ENCODE data around the gene SMCO3. TPM values are rescaled to one million over a fixed set of nuclear protein-coding genes. Genes with fewer than 3 reads are reported as not detected.
A peak's percentile ranks its signal among the peaks of the same experiment; 100 is the strongest.

Gene SMCO3
- total RNA-seq, 1 donor from 2014 or later: 2.1 TPM

DNA sequence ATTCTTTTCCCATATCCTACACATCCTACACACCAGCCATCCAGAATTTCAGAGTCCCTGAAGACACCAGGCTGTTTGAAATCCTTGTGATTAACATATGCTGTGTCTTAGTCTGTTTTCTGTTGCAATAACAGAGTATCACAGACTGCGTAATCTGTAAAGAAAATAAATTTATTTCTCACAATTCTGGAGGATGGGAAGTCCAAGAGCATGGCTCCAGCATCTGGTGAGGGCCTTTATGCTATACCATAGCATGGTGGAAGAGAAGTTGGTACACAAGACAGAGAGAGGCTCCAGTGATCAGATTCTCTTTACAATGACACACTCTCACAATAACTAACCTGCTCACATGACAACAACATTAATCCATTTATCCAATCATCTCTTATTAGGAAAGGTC lies 25.3 kb upstream of the SMCO3 start:
- peaks cover 4 to 30% of the 10 kb centered on the region in 2 donors for H3K4me1 ChIP-seq
- H3K36me3 ChIP-seq: no peaks in the 10 kb centered on the region
- TF ChIP-seq, protein P1, sequence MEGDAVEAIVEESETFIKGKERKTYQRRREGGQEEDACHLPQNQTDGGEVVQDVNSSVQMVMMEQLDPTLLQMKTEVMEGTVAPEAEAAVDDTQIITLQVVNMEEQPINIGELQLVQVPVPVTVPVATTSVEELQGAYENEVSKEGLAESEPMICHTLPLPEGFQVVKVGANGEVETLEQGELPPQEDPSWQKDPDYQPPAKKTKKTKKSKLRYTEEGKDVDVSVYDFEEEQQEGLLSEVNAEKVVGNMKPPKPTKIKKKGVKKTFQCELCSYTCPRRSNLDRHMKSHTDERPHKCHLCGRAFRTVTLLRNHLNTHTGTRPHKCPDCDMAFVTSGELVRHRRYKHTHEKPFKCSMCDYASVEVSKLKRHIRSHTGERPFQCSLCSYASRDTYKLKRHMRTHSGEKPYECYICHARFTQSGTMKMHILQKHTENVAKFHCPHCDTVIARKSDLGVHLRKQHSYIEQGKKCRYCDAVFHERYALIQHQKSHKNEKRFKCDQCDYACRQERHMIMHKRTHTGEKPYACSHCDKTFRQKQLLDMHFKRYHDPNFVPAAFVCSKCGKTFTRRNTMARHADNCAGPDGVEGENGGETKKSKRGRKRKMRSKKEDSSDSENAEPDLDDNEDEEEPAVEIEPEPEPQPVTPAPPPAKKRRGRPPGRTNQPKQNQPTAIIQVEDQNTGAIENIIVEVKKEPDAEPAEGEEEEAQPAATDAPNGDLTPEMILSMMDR (IDR thresholded peaks at IDR 0.05): no peak
- H3K27ac ChIP-seq: no peak overlapping the region
- no peaks in the 10 kb centered on the region for H3K27me3 ChIP-seq
- DNase-seq (ENCODE audit: low spot score in 2 of 2): no peak
- H3K9me3 ChIP-seq: no peaks in the 10 kb centered on the region
- H3K4me3 ChIP-seq: no peak overlapping the region
- intact Hi-C loops (cut with DNase I): no loop called here

DNA sequence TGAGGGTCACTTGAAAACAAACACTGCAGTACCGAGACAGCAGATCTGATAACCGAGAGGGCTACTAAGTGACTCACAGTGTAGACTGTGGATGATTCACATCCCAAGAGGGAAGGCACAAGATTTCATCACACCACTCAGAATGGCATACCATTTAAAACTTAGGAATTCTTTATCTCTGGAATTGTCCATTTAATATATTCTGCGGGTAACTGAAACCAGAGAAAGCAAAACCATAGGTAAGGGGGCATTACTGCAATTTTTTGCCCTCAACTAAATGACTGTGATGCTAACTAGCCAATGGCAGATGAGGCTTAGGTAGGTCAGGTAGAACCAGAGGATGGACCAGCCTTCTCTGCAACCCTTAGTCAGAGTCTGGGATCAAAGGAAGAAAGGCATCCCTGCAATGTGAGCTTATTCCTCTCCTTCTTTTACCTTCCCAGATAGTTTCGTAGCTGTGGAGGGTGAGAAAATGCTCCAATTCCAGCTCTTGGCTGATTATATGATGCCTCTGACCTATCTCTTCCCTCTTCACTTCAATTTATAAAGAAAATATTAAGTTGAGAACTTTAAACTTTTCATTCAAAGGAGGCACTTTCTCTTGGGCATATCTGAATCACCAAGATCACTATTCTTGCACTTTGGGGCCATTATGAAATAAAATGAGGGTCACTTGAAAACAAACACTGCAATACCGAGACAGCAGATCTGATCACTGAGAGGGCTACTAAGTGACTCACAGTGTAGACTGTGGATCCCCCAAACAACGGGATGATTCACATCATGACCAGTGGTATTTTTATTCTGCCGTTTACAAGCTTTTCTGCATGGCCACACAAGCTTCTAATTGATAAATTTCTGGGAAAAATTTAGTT lies 22.6 kb upstream of the SMCO3 start:
- no peaks in the 10 kb centered on the region for H3K36me3 ChIP-seq
- peak overlapping the region in 1 of 2 donors; percentile 14 for H3K4me3 ChIP-seq
- intact Hi-C loops (cut with DNase I): no loop called here
- H3K4me1 ChIP-seq: peaks cover 4 to 12% of the 10 kb centered on the region in 2 donors
- H3K9me3 ChIP-seq: no peaks in the 10 kb centered on the region
- no peaks in the 10 kb centered on the region for H3K27me3 ChIP-seq
- DNase-seq (ENCODE audit: low spot score in 2 of 2): no peak
- peak overlapping the region in 1 of 2 donors; percentile 50 for H3K27ac ChIP-seq
- TF ChIP-seq, protein P1 (IDR thresholded peaks at IDR 0.05): no peak

DNA sequence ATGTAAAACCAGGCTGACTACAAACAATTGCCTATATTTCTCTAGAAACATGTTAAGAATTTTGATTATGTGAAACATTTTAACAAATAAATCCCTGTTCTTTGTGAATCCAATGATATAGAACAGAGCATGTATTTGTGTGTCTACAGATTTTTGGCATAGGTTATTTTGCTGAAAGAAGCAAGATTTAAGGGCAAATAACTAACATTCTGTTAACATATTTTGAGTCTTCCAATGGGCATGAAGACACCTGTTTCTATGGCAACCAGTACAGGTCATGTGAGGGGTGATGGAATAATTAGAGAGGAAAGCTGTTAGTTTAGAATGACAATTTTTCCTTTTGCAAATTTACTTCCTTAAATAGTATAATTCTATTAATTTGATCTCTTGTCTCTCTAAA lies 20.5 kb upstream of the SMCO3 start:
- no peaks in the 10 kb centered on the region for H3K36me3 ChIP-seq

DNA sequence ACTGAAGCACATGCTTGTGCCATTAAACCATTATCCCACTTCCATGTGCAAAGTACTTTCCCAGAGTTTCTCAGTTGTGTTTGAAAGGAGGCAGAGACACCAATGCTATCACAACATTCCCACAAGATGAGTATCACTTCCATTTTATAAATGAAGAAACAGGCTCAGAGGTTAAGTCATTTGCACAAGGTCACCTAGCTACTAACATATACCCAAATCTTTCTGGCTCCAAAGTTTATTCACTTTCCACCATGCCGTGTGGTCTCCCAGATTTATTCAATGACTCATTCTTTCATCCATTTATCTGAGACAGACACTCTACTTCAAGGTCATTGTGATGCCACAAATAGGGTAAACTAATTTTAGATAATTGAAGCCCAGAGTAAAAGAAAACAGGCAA lies 20.0 kb upstream of the SMCO3 start:
- Histone ChIP-seq H3K4me3 (no peak overlapping the region), H3K9me3 (no peaks in the 10 kb centered on the region), H3K27me3 (no peaks in the 10 kb centered on the region), H3K4me1 (peaks cover 0 to 2% of the 10 kb centered on the region in 2 donors), H3K27ac (no peak overlapping the region), H3K36me3 (no peaks in the 10 kb centered on the region)
- TF ChIP-seq, protein P1 (IDR thresholded peaks at IDR 0.05): no peak
- no peak for DNase-seq (ENCODE audit: low spot score in 2 of 2)
- intact Hi-C loops (cut with DNase I): no loop called here

More for the DNA sequence above, 20.5 kb upstream of the SMCO3 start:
- Histone ChIP-seq H3K27me3 (no peaks in the 10 kb centered on the region), H3K9me3 (no peaks in the 10 kb centered on the region), H3K27ac (no peak overlapping the region), H3K4me3 (no peak overlapping the region), H3K4me1 (peaks cover 0 to 2% of the 10 kb centered on the region in 2 donors)
- DNase-seq (ENCODE audit: low spot score in 2 of 2): no peak
- TF ChIP-seq, protein P1 (IDR thresholded peaks at IDR 0.05): no peak
- intact Hi-C loops (cut with DNase I): no loop called here

DNA sequence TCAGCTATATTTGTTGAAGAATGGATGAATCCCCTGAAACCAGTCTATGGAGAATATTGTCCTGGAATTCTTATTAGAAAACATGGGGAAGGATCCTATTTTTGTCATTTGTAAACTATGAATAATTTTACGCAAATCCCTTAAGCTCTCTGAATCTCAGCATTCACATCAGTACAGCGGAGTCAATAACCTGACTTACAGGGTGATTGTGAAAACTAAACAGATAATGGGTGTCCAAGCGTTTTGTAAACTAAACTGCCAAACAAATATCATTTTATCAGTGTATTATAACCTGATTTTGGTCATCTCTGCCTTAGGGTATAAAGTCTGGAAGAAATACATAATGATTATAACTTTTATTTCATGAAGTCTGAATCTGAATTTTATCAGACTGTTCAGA lies 19.4 kb upstream of the SMCO3 start:
- Histone ChIP-seq H3K9me3 (no peaks in the 10 kb centered on the region), H3K36me3 (no peaks in the 10 kb centered on the region), H3K4me3 (no peak overlapping the region), H3K27me3 (no peaks in the 10 kb centered on the region), H3K4me1 (peaks cover 0 to 2% of the 10 kb centered on the region in 2 donors), H3K27ac (no peak overlapping the region)
- TF ChIP-seq, protein P1 (IDR thresholded peaks at IDR 0.05): no peak
- intact Hi-C loops (cut with DNase I): no loop called here
- no peak for DNase-seq (ENCODE audit: low spot score in 2 of 2)
